ENCODE data around the gene MAJIN. TPM values are rescaled to one million over a fixed set of nuclear protein-coding genes. Genes with fewer than 3 reads are reported as not detected.

The MAJIN gene
- total RNA-seq, 1 donor, result not detected

DNA sequence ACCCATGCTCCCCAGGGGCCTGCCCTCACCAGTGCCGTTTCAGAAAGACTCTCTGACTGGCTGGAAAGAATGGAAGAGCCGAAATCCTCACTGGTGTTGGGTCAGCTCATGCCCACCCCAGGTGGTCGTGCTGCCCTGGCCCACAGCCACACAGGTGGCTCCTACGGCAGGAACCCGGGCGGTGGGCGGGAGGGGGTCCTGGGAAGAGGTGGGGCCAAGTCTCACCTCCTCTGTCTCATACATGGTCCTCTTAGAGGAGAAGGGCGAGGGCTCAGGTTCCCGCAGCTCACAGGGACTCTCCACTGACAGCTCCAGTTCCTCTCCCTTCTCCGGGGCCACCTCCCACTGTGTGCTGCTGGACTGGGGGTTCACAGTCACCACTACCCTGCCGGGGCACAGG is 63.1 kb downstream of the MAJIN start:
- TF ChIP-seq CTCF (IDR thresholded peaks at IDR 0.05; ENCODE audit: insufficient read depth, low read depth, low read length), result no peak
- no peak for DNase-seq (ENCODE audit: low read depth)
- H3K4me3 ChIP-seq (ENCODE audit: low read depth, low read length), result no peak overlapping the region

DNA sequence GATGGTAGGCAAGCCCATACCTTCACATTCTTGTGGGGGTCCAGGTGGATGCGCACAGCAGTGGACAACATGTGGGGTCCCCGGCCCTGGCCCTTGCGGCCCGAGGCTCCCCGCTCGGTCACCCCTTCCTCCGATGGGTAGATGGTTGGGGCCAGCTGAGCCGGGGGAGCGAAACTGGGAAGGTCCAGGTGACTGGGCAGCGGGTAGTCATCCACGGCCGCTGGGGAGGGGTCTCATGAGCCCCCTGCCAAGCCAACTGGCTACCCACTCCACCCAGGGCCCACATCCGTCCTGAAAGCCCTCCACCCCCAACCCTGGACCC is 65.6 kb downstream of the MAJIN start:
- no peak overlapping the region for H3K4me3 ChIP-seq (ENCODE audit: low read depth, low read length)
- DNase-seq (ENCODE audit: low read depth), result no peak
- TF ChIP-seq CTCF (IDR thresholded peaks at IDR 0.05; ENCODE audit: insufficient read depth, low read depth, low read length), result no peak

GRCh38 chr11:64905516-64906313 is 66.2 kb downstream of the MAJIN start:
- no peak for TF ChIP-seq CTCF (IDR thresholded peaks at IDR 0.05; ENCODE audit: insufficient read depth, low read depth, low read length)
- no peak overlapping the region for H3K4me3 ChIP-seq (ENCODE audit: low read depth, low read length)
- DNase-seq (ENCODE audit: low read depth), result no peak

DNA sequence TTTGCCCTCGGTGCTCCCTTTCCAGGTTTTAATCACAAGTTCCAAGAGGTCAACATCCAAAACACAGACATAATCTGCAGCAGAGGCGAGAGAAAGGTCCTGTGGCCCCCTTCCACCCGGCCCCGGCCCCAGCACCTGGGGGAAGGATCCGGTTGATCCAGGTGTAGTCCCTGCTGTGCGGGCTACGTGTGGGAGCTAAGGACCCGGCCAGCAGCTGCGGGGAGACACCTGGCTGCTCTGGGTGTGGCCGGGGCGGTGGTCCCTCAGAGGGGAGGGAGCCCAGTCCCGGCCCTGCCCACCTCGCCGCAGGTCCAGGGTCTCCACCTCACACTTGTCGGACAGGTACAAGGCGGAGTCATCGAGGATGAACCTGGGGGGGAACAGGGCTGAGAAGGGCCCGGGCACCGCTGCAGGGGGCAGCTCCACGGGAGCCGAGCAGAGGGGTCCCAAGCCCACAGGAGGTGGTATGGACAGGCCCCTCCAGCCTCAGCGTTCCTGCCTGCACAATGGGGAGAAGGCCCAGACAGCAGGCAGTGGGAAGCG is 68.5 kb downstream of the MAJIN start:
- DNase-seq (ENCODE audit: low read depth), result no peak
- H3K4me3 ChIP-seq (ENCODE audit: low read depth, low read length), result no peak overlapping the region
- no peak for TF ChIP-seq CTCF (IDR thresholded peaks at IDR 0.05; ENCODE audit: insufficient read depth, low read depth, low read length)

DNA sequence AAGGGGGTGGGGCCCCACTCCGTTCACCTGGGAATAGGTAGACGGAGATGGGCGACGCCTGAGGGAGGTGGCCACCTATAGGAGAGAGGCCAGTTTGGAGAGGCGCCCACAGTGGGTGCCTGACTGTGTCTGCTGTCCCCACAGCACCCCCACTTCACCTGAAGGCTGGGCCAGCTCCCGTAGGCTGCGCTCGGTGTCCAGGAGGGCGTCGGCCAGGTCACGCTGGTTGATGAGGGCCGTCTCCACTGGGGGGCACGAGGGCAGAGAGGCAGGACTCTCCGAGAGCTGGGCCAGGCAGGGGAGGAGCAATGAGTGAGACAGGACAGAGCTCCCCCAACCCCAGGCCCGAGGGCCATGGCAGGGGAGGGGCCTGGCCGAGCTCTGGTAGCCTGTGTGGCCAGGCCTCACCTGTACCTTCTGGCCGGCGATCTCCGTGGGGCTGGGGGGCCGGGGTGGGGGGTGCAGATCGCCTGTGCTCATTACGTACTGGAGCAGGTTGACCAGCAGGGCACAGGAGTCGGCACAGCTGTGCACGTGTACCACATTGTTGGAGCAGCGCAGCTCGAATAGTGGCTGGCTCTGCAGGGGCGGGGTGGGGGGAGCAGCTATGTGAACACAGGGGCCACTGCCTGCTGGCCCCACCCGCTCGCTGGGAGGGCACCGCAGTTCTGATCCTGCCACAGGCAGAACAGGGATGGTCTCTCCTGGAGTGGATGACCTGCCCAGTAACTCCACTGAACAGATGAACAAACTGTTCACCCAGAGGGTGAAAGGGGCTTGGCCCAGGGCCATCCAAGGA is 69.6 kb downstream of the MAJIN start:
- no peak overlapping the region for H3K4me3 ChIP-seq (ENCODE audit: low read depth, low read length)
- no peak for TF ChIP-seq CTCF (IDR thresholded peaks at IDR 0.05; ENCODE audit: insufficient read depth, low read depth, low read length)
- DNase-seq (ENCODE audit: low read depth), result no peak

DNA sequence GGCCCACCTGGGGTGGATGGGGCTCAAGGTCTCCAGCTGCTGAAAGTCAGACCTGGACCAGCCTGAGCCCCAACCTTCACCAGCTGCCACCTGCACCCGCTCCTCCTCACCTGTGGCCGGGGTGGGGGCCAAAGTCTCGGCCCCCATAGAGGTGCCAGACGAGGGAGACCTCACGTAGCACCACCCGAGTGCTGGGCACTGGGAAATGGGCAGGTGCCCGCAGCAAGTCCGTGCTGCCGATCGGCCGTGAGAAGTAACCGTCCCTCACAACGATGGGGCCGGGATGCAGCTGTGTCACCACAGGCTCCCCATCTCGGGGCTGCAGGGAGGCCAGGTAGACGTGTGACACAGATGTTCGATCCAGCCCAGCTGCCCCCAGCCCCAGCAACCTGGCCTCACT is 71.1 kb downstream of the MAJIN start:
- H3K4me3 ChIP-seq (ENCODE audit: low read depth, low read length), result no peak overlapping the region
- DNase-seq (ENCODE audit: low read depth), result no peak
- TF ChIP-seq CTCF (IDR thresholded peaks at IDR 0.05; ENCODE audit: insufficient read depth, low read depth, low read length), result no peak
